Duodenal mucosa (tissue), 2 donors: Measurements from ENCODE around the gene AKAP6.

Experiments
- H3K27ac ChIP-seq: one replicate; pipeline ENCODE4 v1.7.0; 2013; ENCODE audit warnings: low read depth, low read length
- H3K27me3 ChIP-seq, 2 donors: one replicate each; pipeline ENCODE4 v1.7.0; 2013; ENCODE audit warnings: low read length in 2 of 2, control low read depth in 1 of 2; ENCODE audit not compliant: insufficient read depth in 2 of 2, control insufficient read depth in 1 of 2
- H3K36me3 ChIP-seq, 2 donors: one replicate each; pipeline ENCODE4 v1.7.0; 2013; ENCODE audit warnings: low read length in 2 of 2, control low read depth in 1 of 2; ENCODE audit not compliant: insufficient read depth in 2 of 2, control insufficient read depth in 1 of 2
- H3K4me1 ChIP-seq, 2 donors: one replicate each; pipeline ENCODE4 v1.7.0; 2013; ENCODE audit warnings: low read length in 2 of 2, control low read depth in 1 of 2; ENCODE audit not compliant: insufficient read depth in 2 of 2, control insufficient read depth in 1 of 2
- H3K4me3 ChIP-seq, 2 donors: one replicate each; pipeline ENCODE4 v1.7.0; 2013; ENCODE audit warnings: low read length in 2 of 2, low read depth in 1 of 2
- H3K9ac ChIP-seq, 2 donors: one replicate each; pipeline ENCODE4 v1.7.0; 2013; ENCODE audit warnings: low read length in 2 of 2, low read depth in 1 of 2
- H3K9me3 ChIP-seq, 2 donors: one replicate each; pipeline ENCODE4 v1.7.0; 2013; ENCODE audit warnings: low read length in 2 of 2, control low read depth in 1 of 2; ENCODE audit not compliant: control insufficient read depth in 1 of 2

The AKAP6 gene

GRCh38 chr14:32602699-32603098 is 273.6 kb downstream of the AKAP6 start:
- Histone ChIP-seq H3K4me1 (no peaks in the 10 kb centered on the region), H3K4me3 (no peak overlapping the region), H3K27me3 (no peaks in the 10 kb centered on the region), H3K9ac (no peak overlapping the region), H3K27ac (no peak overlapping the region), H3K9me3 (no peaks in the 10 kb centered on the region), H3K36me3 (no peaks in the 10 kb centered on the region)

- H3K4me1 ChIP-seq = no peaks in the 10 kb centered on the region
- no peak overlapping the region for H3K4me3 ChIP-seq
- no peaks in the 10 kb centered on the region for H3K36me3 ChIP-seq
- H3K9ac ChIP-seq = no peak overlapping the region
- H3K9me3 ChIP-seq = no peaks in the 10 kb centered on the region
- H3K27ac ChIP-seq = no peak overlapping the region
- H3K27me3 ChIP-seq = no peaks in the 10 kb centered on the region
Observed at GRCh38 chr14:32603992-32604565, 275.0 kb downstream of the AKAP6 start.

GRCh38 chr14:32606301-32606700 is 277.2 kb downstream of the AKAP6 start:
- Histone ChIP-seq H3K9ac (no peak overlapping the region), H3K27me3 (no peaks in the 10 kb centered on the region), H3K4me3 (no peak overlapping the region), H3K27ac (no peak overlapping the region), H3K4me1 (no peaks in the 10 kb centered on the region), H3K9me3 (no peaks in the 10 kb centered on the region), H3K36me3 (no peaks in the 10 kb centered on the region)

- no peaks in the 10 kb centered on the region for H3K4me1 ChIP-seq
- no peak overlapping the region for H3K27ac ChIP-seq
Observed at GRCh38 chr14:32607399-32607798, 278.3 kb downstream of the AKAP6 start.

GRCh38 chr14:32608857-32609256 is 279.8 kb downstream of the AKAP6 start:
- Histone ChIP-seq H3K4me1 (no peaks in the 10 kb centered on the region), H3K27ac (no peak overlapping the region), H3K9ac (no peak overlapping the region), H3K4me3 (no peak overlapping the region), H3K36me3 (no peaks in the 10 kb centered on the region), H3K9me3 (no peaks in the 10 kb centered on the region), H3K27me3 (no peaks in the 10 kb centered on the region)

More at GRCh38 chr14:32607399-32607798, 278.3 kb downstream of the AKAP6 start:
- Histone ChIP-seq H3K4me3 (no peak overlapping the region), H3K36me3 (no peaks in the 10 kb centered on the region), H3K9ac (no peak overlapping the region), H3K27me3 (no peaks in the 10 kb centered on the region), H3K9me3 (no peaks in the 10 kb centered on the region)

- Histone ChIP-seq H3K27me3 (no peaks in the 10 kb centered on the region), H3K9me3 (no peaks in the 10 kb centered on the region), H3K36me3 (no peaks in the 10 kb centered on the region), H3K4me1 (no peaks in the 10 kb centered on the region), H3K9ac (no peak overlapping the region), H3K4me3 (no peak overlapping the region), H3K27ac (no peak overlapping the region)
Observed at GRCh38 chr14:32609388-32609787, 280.3 kb downstream of the AKAP6 start.

GRCh38 chr14:32611752-32612151 is 282.7 kb downstream of the AKAP6 start:
- no peaks in the 10 kb centered on the region for H3K27me3 ChIP-seq

GRCh38 chr14:32618991-32619390 is 289.9 kb downstream of the AKAP6 start:
- H3K36me3 ChIP-seq = no peaks in the 10 kb centered on the region

More at GRCh38 chr14:32611752-32612151, 282.7 kb downstream of the AKAP6 start:
- H3K4me3 ChIP-seq = no peak overlapping the region
- H3K27ac ChIP-seq = no peak overlapping the region
- no peaks in the 10 kb centered on the region for H3K9me3 ChIP-seq
- H3K36me3 ChIP-seq = no peaks in the 10 kb centered on the region
- no peaks in the 10 kb centered on the region for H3K4me1 ChIP-seq
- no peak overlapping the region for H3K9ac ChIP-seq

GRCh38 chr14:32620303-32620702 is 291.2 kb downstream of the AKAP6 start:
- Histone ChIP-seq H3K4me1 (no peaks in the 10 kb centered on the region), H3K36me3 (no peaks in the 10 kb centered on the region), H3K27me3 (no peaks in the 10 kb centered on the region), H3K9me3 (no peaks in the 10 kb centered on the region), H3K4me3 (no peak overlapping the region), H3K27ac (no peak overlapping the region), H3K9ac (no peak overlapping the region)

More at GRCh38 chr14:32618991-32619390, 289.9 kb downstream of the AKAP6 start:
- H3K4me3 ChIP-seq = no peak overlapping the region
- H3K9me3 ChIP-seq = no peaks in the 10 kb centered on the region
- H3K27me3 ChIP-seq = no peaks in the 10 kb centered on the region
- H3K27ac ChIP-seq = no peak overlapping the region
- H3K4me1 ChIP-seq = no peaks in the 10 kb centered on the region
- H3K9ac ChIP-seq = no peak overlapping the region

GRCh38 chr14:32620724-32621123 is 291.6 kb downstream of the AKAP6 start:
- H3K4me1 ChIP-seq = no peaks in the 10 kb centered on the region
- H3K27ac ChIP-seq = no peak overlapping the region
- H3K9ac ChIP-seq = no peak overlapping the region
- no peaks in the 10 kb centered on the region for H3K9me3 ChIP-seq
- H3K27me3 ChIP-seq = no peaks in the 10 kb centered on the region
- H3K4me3 ChIP-seq = no peak overlapping the region
- H3K36me3 ChIP-seq = no peaks in the 10 kb centered on the region

GRCh38 chr14:32621585-32621984 is 292.5 kb downstream of the AKAP6 start:
- no peak overlapping the region for H3K9ac ChIP-seq
- H3K27ac ChIP-seq = no peak overlapping the region
- no peaks in the 10 kb centered on the region for H3K27me3 ChIP-seq
- no peaks in the 10 kb centered on the region for H3K9me3 ChIP-seq
- no peaks in the 10 kb centered on the region for H3K36me3 ChIP-seq
- H3K4me3 ChIP-seq = no peak overlapping the region
- no peaks in the 10 kb centered on the region for H3K4me1 ChIP-seq
